Liver (tissue), 9 donors: ENCODE data around the gene OR52N2. TPM values are rescaled to one million over a fixed set of nuclear protein-coding genes. Genes with fewer than 3 reads are reported as not detected.

ENCODE experiments used
- DNase-seq: peaks from one replicate; pipeline ENCODE4 v3.0.0-alpha.2; 2017; ENCODE audit warnings: low spot score
- H3K27ac ChIP-seq, 2 donors: one replicate each; pipeline ENCODE4 v1.7.0; 2013; ENCODE audit warnings: inconsistent platforms in 2 of 2, low read length in 2 of 2, control low read depth in 1 of 2, low read depth in 1 of 2, mild to moderate bottlenecking in 1 of 2
- H3K27me3 ChIP-seq, 4 donors: one replicate each; pipeline versions ENCODE4 v1.6.1 to v1.7.0; 2013; ENCODE audit warnings: low read length in 3 of 4, inconsistent platforms in 1 of 4, mild to moderate bottlenecking in 1 of 4, moderate library complexity in 1 of 4; ENCODE audit not compliant: control insufficient read depth in 4 of 4, insufficient read depth in 4 of 4
- H3K36me3 ChIP-seq, 4 donors: one replicate each; pipeline versions ENCODE4 v1.6.1 to v1.7.0; 2013; ENCODE audit warnings: low read length in 3 of 4, mild to moderate bottlenecking in 3 of 4, low read depth in 1 of 4, moderate library complexity in 1 of 4; ENCODE audit not compliant: control insufficient read depth in 4 of 4, insufficient read depth in 3 of 4
- H3K4me1 ChIP-seq, 4 donors: one replicate each; pipeline versions ENCODE4 v1.6.1 to v1.7.0; 2013; ENCODE audit warnings: low read length in 3 of 4, mild to moderate bottlenecking in 3 of 4, moderate library complexity in 1 of 4; ENCODE audit not compliant: control insufficient read depth in 4 of 4, insufficient read depth in 4 of 4
- H3K4me3 ChIP-seq, 3 donors: one replicate each; pipeline versions ENCODE4 v1.6.1 to v1.7.0; 2013; ENCODE audit warnings: low read length in 3 of 3, control low read depth in 1 of 3, low read depth in 1 of 3, mild to moderate bottlenecking in 1 of 3
- H3K9ac ChIP-seq, 2 donors: one replicate each; pipeline ENCODE4 v1.7.0; 2013; ENCODE audit warnings: low read length in 2 of 2, mild to moderate bottlenecking in 2 of 2, moderate library complexity in 2 of 2, control low read depth in 1 of 2, low read depth in 1 of 2
- H3K9me3 ChIP-seq, 4 donors: one replicate each; pipeline versions ENCODE4 v1.6.1 to v1.7.0; 2013; ENCODE audit warnings: low read length in 3 of 4; ENCODE audit not compliant: control insufficient read depth in 4 of 4
- ATF3 ChIP-seq: IDR thresholded peaks from 2 replicates; pipeline ENCODE4 v1.6.1; 2016; ENCODE audit warnings: antibody characterized with exemption
- CTCF ChIP-seq: fragments of 150-350 bp; IDR thresholded peaks from 2 replicates; pipeline ENCODE4 v1.5.1; 2017; ENCODE audit warnings: improper control_type of control experiment, low read depth, low read length; ENCODE audit not compliant: missing input control
- EGR1 ChIP-seq, 2 donors: IDR thresholded peaks; 2 replicates each; pipeline ENCODE4 v1.6.1; 2016 to 2018; ENCODE audit warnings: antibody characterized with exemption in 2 of 2, low read depth in 2 of 2
- FOXA1 ChIP-seq: IDR thresholded peaks from 2 replicates; pipeline ENCODE4 v1.6.1; 2016; ENCODE audit warnings: antibody characterized with exemption
- FOXA2 ChIP-seq: IDR thresholded peaks from 2 replicates; pipeline ENCODE4 v1.6.1; 2016; ENCODE audit warnings: antibody characterized with exemption
- GABPA ChIP-seq, 2 donors: IDR thresholded peaks in 1 of 2; conservative IDR thresholded peaks in 1 of 2; 2 replicates each; pipeline ENCODE4 v1.6.1; 2016; ENCODE audit warnings: antibody characterized with exemption in 2 of 2, mild to moderate bottlenecking in 1 of 2, moderate library complexity in 1 of 2
- HNF4A ChIP-seq, 2 donors: conservative IDR thresholded peaks; 2 replicates each; pipeline ENCODE4 v1.6.1; 2016; ENCODE audit warnings: antibody characterized with exemption in 2 of 2, mild to moderate bottlenecking in 2 of 2
- HNF4G ChIP-seq: IDR thresholded peaks from 2 replicates; pipeline ENCODE4 v1.6.1; 2016; ENCODE audit warnings: antibody characterized with exemption
- JUND ChIP-seq, 2 donors: IDR thresholded peaks; 2 replicates each; pipeline ENCODE4 v1.6.1; 2016; ENCODE audit warnings: antibody characterized with exemption in 2 of 2
- MAX ChIP-seq: IDR thresholded peaks from 2 replicates; pipeline ENCODE4 v1.6.1; 2016; ENCODE audit warnings: antibody characterized with exemption
- NR2F2 ChIP-seq: IDR thresholded peaks from 2 replicates; pipeline ENCODE4 v1.6.1; 2016; ENCODE audit warnings: antibody characterized with exemption
- RAD21 ChIP-seq, 2 donors: IDR thresholded peaks; 2 replicates each; pipeline ENCODE4 v1.6.1; 2016; ENCODE audit warnings: antibody characterized with exemption in 2 of 2, mild to moderate bottlenecking in 2 of 2
- REST ChIP-seq: IDR thresholded peaks from 2 replicates; pipeline ENCODE4 v1.6.1; 2016; ENCODE audit warnings: antibody characterized with exemption, mild to moderate bottlenecking
- RXRA ChIP-seq, 2 donors: IDR thresholded peaks; 2 replicates each; pipeline ENCODE4 v1.6.1; 2017 to 2018; ENCODE audit warnings: antibody characterized with exemption in 2 of 2, mild to moderate bottlenecking in 1 of 2
- SP1 ChIP-seq: IDR thresholded peaks from 2 replicates; pipeline ENCODE4 v1.6.1; 2018; ENCODE audit warnings: antibody characterized with exemption, mild to moderate bottlenecking
- YY1 ChIP-seq: IDR thresholded peaks from 2 replicates; pipeline ENCODE4 v1.6.1; 2016; ENCODE audit warnings: antibody characterized with exemption, mild to moderate bottlenecking
- ZBTB33 ChIP-seq: IDR thresholded peaks from 2 replicates; pipeline ENCODE4 v1.6.1; 2016; ENCODE audit warnings: antibody characterized with exemption
- WGBS: extraction: QIAGEN DNeasy Blood & Tissue Kit; methylation state at CpG from one replicate; pipeline ENCODE4 v1.1.7; 2013; 5-methylcytosine and 5-hydroxymethylcytosine counted together
- polyA plus RNA-seq, 2 donors: library from polyadenylated mRNA; stranded (reverse) in 1 of 2; unstranded in 1 of 2; fragments of 200-250 nt in 1 of 2; fragments of >200 nt in 1 of 2; fragmentation: Nextera tagmentation in 1 of 2; extraction: Ambion mirVana in 1 of 2; gene quantifications; one replicate each; pipeline versions ENCODE4 v1.2.1 to v1.2.3, GENCODE V29; 2013 to 2015
- total RNA-seq, 2 donors: library from RNA; depleted of rRNA; stranded (reverse); fragments of >200 nt; gene quantifications; one replicate each; pipeline ENCODE4 v1.2.3, GENCODE V29; 2014
- donor health status: healthy.
- donor health status: healthy.
- donor health status: healthy.
- donor health status: healthy.
- donor health status: healthy.

Gene OR52N2
- total and polyA plus RNA-seq, 4 donors: not detected

GRCh38 chr11:5809122-5809519 is 397 bp downstream of the OR52N2 start:
- DNase-seq: no peak
- Histone ChIP-seq H3K9me3 (no peaks in the 10 kb centered on the region), H3K4me1 (peaks cover 2 to 13% (median 7%) of the 10 kb centered on the region in 4 donors), H3K4me3 (peak overlapping the region; percentile 32 to 65 (median 35)), H3K27ac (no peak overlapping the region), H3K9ac (peak overlapping the region in 1 of 2 donors; percentile 45), H3K36me3 (no peaks in the 10 kb centered on the region), H3K27me3 (peaks cover 0 to 3% (median 0%) of the 10 kb centered on the region in 4 donors)
- WGBS: 45% methylated on average over 5 of the region's 5 CpGs
- TF ChIP-seq YY1 (no peak), GABPA (IDR thresholded peaks at IDR 0.05 in 1 of 2, conservative IDR thresholded peaks at IDR 0.05 in 1 of 2) (no peak), SP1 (no peak), RXRA (IDR thresholded peaks at IDR 0.05) (no peak), ATF3 (no peak), RAD21 (IDR thresholded peaks at IDR 0.05) (no peak), MAX (no peak), FOXA2 (no peak), REST (no peak), HNF4G (no peak), JUND (IDR thresholded peaks at IDR 0.05) (no peak), EGR1 (IDR thresholded peaks at IDR 0.05; ENCODE audit: low read depth in 2 of 2) (no peak)

GRCh38 chr11:5809905-5810795 is 1.4 kb downstream of the OR52N2 start:
- 81% methylated on average over 6 of the region's 6 CpGs for WGBS
- H3K27ac ChIP-seq: no peak overlapping the region
- H3K9me3 ChIP-seq: no peaks in the 10 kb centered on the region
- H3K36me3 ChIP-seq: no peaks in the 10 kb centered on the region
- H3K4me3 ChIP-seq: no peak overlapping the region
- H3K9ac ChIP-seq: no peak overlapping the region
- H3K27me3 ChIP-seq: peaks cover 0 to 3% (median 0%) of the 10 kb centered on the region in 4 donors
- peaks cover 2 to 13% (median 7%) of the 10 kb centered on the region in 4 donors for H3K4me1 ChIP-seq
- DNase-seq: no peak
- TF ChIP-seq FOXA2 (no peak), SP1 (no peak), REST (no peak), HNF4A (conservative IDR thresholded peaks at IDR 0.05) (no peak), EGR1 (IDR thresholded peaks at IDR 0.05; ENCODE audit: low read depth in 2 of 2) (no peak), CTCF (no peak), ZBTB33 (no peak), MAX (no peak), GABPA (IDR thresholded peaks at IDR 0.05 in 1 of 2, conservative IDR thresholded peaks at IDR 0.05 in 1 of 2) (no peak), RXRA (IDR thresholded peaks at IDR 0.05) (no peak), JUND (IDR thresholded peaks at IDR 0.05) (no peak), NR2F2 (no peak), ATF3 (no peak), YY1 (no peak), HNF4G (no peak), RAD21 (IDR thresholded peaks at IDR 0.05) (no peak), FOXA1 (no peak)
